ENCODE data around the gene RNASE1. TPM values are rescaled to one million over a fixed set of nuclear protein-coding genes. Genes with fewer than 3 reads are reported as not detected.

Gene RNASE1
- total RNA-seq, 1 experiment from 2014 or later = not detected

DNA sequence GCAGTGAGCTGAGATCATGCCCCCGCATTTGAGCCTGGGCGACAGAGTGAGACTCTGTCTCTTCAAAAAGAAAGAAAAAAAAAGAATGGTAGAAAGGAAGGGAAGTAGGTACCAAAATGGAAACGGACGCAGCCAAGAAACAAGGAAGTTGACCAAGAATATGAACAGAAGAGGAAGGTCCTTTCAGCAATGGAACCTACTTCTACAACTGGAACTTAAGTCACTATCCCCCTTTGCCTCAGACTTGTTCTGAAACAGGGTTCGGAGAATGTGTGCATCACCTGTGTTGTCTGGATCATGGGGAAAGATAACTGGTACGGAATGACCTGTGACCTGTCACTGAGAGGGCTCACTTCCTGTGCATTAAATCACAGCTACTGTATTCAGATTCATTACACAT, 43.9 kb upstream of the RNASE1 start:
- no peaks in the 10 kb centered on the region for H3K36me3 ChIP-seq (ENCODE audit: insufficient read depth, low read length, poor library complexity, severe bottlenecking)
- H3K27me3 ChIP-seq (replicated peaks; ENCODE audit: insufficient read depth, low read depth, low read length, poor library complexity) = no peaks in the 10 kb centered on the region
- BruUV-seq (replicated peaks) = no TSS peak
- DNase-seq (ENCODE audit: low spot score) = no peak
- no peak overlapping the region for H3K27ac ChIP-seq (ENCODE audit: low read depth, low read length, poor library complexity, severe bottlenecking)
- H3K4me3 ChIP-seq (ENCODE audit: low read depth, low read length, poor library complexity, severe bottlenecking) = no peak overlapping the region
- CTCF ChIA-PET = interaction anchor here (1.3 kb wide), 1 partner anchor 9 kb away, joined by 3 read pairs; no protein-coding TSS in a partner anchor
- no peaks in the 10 kb centered on the region for H3K9me3 ChIP-seq (ENCODE audit: low read depth, low read length, poor library complexity, severe bottlenecking)
- POLR2A ChIA-PET (ENCODE audit: low non-redundant PET) = interaction anchor here (0.6 kb wide), 1 partner anchor 410 kb away, joined by 3 read pairs; no protein-coding TSS in a partner anchor
- intact Hi-C loops (cut with micrococcal nuclease; ENCODE audit: unreplicated experiment) = no loop called here
- H3K4me1 ChIP-seq (ENCODE audit: insufficient read depth, low read length, poor library complexity, severe bottlenecking) = no peaks in the 10 kb centered on the region
- TF ChIP-seq EZH2 (IDR thresholded peaks at IDR 0.05; ENCODE audit: borderline replicate concordance, low read depth, low read length, poor library complexity, severe bottlenecking) = no peak
- TF ChIP-seq, protein P1, sequence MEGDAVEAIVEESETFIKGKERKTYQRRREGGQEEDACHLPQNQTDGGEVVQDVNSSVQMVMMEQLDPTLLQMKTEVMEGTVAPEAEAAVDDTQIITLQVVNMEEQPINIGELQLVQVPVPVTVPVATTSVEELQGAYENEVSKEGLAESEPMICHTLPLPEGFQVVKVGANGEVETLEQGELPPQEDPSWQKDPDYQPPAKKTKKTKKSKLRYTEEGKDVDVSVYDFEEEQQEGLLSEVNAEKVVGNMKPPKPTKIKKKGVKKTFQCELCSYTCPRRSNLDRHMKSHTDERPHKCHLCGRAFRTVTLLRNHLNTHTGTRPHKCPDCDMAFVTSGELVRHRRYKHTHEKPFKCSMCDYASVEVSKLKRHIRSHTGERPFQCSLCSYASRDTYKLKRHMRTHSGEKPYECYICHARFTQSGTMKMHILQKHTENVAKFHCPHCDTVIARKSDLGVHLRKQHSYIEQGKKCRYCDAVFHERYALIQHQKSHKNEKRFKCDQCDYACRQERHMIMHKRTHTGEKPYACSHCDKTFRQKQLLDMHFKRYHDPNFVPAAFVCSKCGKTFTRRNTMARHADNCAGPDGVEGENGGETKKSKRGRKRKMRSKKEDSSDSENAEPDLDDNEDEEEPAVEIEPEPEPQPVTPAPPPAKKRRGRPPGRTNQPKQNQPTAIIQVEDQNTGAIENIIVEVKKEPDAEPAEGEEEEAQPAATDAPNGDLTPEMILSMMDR (conservative IDR thresholded peaks at IDR 0.05; ENCODE audit: low read depth, low read length) = no peak

DNA sequence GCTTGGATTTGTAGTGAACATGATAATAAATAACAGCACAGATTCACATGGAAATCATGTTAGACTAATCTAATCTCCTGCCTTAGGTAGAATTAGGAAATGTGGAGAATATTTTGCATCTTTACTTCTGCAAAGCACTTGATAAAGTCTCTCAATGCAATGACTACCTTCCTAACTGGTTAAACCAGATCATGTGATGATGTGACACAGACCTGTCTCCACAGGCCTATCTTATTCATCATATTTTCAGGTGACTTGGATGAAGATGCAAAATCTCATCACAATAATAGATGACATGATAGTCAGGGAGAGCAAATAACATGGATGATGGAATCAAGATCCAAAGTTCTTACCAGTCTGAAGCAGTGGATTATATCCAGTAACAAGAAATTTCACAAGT, 38.5 kb upstream of the RNASE1 start:
- DNase-seq (ENCODE audit: low spot score) = no peak
- Histone ChIP-seq H3K4me1 (ENCODE audit: insufficient read depth, low read length, poor library complexity, severe bottlenecking) (no peaks in the 10 kb centered on the region), H3K27me3 (replicated peaks; ENCODE audit: insufficient read depth, low read depth, low read length, poor library complexity) (no peaks in the 10 kb centered on the region), H3K9me3 (ENCODE audit: low read depth, low read length, poor library complexity, severe bottlenecking) (no peaks in the 10 kb centered on the region), H3K27ac (ENCODE audit: low read depth, low read length, poor library complexity, severe bottlenecking) (no peak overlapping the region), H3K4me3 (ENCODE audit: low read depth, low read length, poor library complexity, severe bottlenecking) (no peak overlapping the region), H3K36me3 (ENCODE audit: insufficient read depth, low read length, poor library complexity, severe bottlenecking) (no peaks in the 10 kb centered on the region)
- intact Hi-C loops (cut with micrococcal nuclease; ENCODE audit: unreplicated experiment) = no loop called here
- ChIA-PET POLR2A (ENCODE audit: low non-redundant PET) (no interaction called here), CTCF (no interaction called here)
- TF ChIP-seq, protein P1 (conservative IDR thresholded peaks at IDR 0.05; ENCODE audit: low read depth, low read length) = no peak
- no peak for TF ChIP-seq EZH2 (IDR thresholded peaks at IDR 0.05; ENCODE audit: borderline replicate concordance, low read depth, low read length, poor library complexity, severe bottlenecking)
- no TSS peak for BruUV-seq (replicated peaks)

DNA sequence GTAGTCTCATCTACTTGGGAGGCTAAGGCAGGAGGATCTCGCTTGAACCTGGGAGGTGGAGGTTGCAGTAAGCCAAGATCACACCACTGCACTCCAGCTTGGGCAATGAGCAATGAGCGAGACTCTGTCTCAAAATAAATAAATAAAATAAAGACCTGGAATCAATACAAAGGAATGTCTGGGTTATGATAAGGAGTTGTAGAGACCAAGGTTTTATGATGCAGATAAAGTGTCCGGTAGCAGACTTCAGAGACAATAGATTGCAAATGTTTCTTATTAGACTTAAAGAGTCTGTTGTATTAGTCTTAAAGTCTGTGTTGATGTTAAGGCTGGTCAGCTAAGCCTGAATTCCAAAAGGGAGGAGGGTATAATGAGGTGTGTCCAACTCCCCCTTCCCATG, 35.2 kb upstream of the RNASE1 start:
- Histone ChIP-seq H3K27me3 (replicated peaks; ENCODE audit: insufficient read depth, low read depth, low read length, poor library complexity) (no peaks in the 10 kb centered on the region), H3K9me3 (ENCODE audit: low read depth, low read length, poor library complexity, severe bottlenecking) (no peaks in the 10 kb centered on the region), H3K4me3 (ENCODE audit: low read depth, low read length, poor library complexity, severe bottlenecking) (no peak overlapping the region), H3K36me3 (ENCODE audit: insufficient read depth, low read length, poor library complexity, severe bottlenecking) (no peaks in the 10 kb centered on the region), H3K4me1 (ENCODE audit: insufficient read depth, low read length, poor library complexity, severe bottlenecking) (no peaks in the 10 kb centered on the region), H3K27ac (ENCODE audit: low read depth, low read length, poor library complexity, severe bottlenecking) (no peak overlapping the region)
- BruUV-seq (replicated peaks) = no TSS peak
- intact Hi-C loops (cut with micrococcal nuclease; ENCODE audit: unreplicated experiment) = no loop called here
- TF ChIP-seq, protein P1 (conservative IDR thresholded peaks at IDR 0.05; ENCODE audit: low read depth, low read length) = no peak
- TF ChIP-seq EZH2 (IDR thresholded peaks at IDR 0.05; ENCODE audit: borderline replicate concordance, low read depth, low read length, poor library complexity, severe bottlenecking) = no peak
- ChIA-PET CTCF (no interaction called here), POLR2A (ENCODE audit: low non-redundant PET) (no interaction called here)
- DNase-seq (ENCODE audit: low spot score) = no peak

Measured in A673 (cell line).